A204.1 (cell line): ENCODE results near the gene NAA30.
A peak's percentile ranks its signal among the peaks of the same experiment; 100 is the strongest.
"Not testable (repeated sequence)": the region's sequence is repeated elsewhere in the genome, so short reads cannot be mapped to it uniquely, and the experiment has no call there.

Source experiments
- FAIRE-seq: peaks from 2 replicates; lab custom pipeline; 2012; peaks lifted over from hg19 to GRCh38; lab: Jason Lieb, UNC

Gene NAA30

DNA sequence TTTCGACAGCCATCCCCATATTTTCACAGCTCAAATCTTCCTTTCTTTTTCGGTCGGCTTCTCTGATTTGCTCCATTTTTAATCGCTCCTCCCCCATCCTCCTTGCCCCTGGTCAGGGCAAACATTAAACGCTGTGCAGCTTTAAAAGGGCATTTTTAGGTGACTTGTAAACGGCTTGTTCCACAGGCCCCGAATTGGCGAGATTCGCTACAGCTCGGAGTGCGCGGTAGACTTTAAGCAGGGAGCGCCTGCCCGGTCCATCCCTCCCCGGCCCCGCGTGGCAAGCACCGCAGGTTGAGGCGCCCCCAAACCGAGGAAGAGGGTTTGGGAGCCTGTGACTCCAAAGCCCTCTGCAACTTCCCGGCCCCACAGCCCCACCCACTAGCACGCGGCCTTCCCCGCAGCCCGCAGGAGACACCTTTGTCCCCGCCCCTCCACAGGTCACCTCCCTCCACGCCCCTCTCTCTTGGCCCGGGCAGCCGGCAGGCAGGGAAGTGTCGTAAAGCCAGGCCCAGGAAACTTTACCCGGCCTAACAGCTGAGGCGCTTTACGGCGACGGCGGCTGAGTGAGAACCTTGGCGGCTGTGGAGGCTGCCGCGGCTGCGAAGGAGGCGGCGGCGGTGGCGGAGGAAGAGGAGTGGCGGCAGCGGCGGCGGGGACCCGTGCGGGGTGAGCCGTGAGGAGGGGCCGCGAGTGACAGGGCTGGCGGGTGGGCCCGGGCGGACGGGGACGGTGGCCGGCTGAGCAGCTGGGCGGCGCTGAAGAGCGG is at the start of gene NAA30:
TSS of gene NAA30 (plus strand) at position 550 of the 769 bp plus-strand sequence. CDS start 372 bp downstream, outside the sequence.
- no peak for FAIRE-seq

DNA sequence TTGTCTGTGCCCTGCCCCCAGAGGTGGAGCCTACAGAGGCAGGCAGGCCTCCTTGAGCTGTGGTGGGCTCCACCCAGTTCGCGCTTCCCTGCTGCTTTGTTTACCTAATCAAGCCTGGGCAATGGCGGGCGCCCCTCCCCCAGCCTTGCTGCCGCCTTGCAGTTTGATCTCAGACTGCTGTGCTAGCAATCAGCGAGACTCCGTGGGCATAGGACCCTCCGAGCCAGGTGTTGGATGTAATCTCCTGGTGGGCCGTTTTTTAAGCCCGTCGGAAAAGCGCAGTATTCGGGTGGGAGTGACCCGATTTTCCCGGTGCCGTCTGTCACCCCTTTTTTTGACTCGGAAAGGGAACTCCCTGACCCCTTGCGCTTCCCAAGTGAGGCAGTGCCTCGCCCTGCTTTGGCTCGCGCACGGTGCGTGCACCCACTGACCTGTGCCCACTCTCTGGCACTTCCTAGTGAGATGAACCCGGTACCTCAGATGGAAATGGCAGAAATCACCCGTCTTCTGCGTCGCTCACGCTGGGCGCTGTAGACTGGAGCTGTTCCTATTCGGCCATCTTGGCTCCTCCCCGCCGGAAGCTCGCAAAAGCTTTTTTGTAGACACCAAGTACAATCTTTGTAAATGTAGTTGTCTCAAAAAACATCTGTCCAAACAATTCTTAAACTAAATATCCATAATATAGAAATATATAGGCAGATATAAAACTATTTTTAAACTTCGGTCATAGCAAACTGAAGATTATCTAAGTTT is 46.7 kb upstream of the NAA30 start:
- not testable (repeated sequence) for FAIRE-seq

DNA sequence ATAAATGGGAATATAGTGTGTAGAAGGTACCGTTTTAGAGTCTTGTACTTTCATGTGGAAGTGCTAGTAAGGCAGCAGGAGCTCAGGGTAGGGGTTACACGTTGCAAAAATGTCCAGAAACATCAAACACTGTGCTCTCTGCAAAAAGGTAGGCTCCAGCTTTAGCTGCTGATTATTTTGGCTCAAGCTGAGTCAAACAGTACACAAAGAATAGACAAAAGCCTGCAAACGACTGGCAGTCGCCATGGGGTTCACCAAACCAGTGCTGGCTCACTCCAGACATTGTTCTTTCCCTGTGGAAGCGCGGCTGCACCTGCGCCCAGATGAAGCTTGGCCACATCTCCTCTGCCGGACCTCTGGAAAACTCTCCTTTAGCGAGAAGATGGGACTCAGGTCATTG is 45.3 kb upstream of the NAA30 start:
- no peak for FAIRE-seq

DNA sequence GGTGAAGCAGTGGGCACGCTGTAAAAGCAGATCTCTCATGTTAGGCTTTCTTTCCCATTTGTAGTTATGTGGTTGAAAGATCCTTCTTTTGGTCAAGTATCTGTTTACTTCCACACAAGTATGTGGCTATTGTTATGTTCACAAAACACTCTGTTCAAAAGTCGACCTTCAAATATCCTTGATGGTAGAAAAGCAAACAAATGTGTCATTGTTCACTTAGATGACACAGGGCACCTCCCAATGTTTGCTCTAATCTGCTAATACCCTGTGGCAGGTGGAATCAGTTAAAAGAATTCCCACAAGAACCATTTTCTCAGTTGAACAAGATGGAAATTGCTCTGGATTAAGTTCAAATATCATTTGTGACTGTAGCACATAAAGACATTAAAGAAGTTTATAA is 43.6 kb upstream of the NAA30 start:
- no peak for FAIRE-seq

DNA sequence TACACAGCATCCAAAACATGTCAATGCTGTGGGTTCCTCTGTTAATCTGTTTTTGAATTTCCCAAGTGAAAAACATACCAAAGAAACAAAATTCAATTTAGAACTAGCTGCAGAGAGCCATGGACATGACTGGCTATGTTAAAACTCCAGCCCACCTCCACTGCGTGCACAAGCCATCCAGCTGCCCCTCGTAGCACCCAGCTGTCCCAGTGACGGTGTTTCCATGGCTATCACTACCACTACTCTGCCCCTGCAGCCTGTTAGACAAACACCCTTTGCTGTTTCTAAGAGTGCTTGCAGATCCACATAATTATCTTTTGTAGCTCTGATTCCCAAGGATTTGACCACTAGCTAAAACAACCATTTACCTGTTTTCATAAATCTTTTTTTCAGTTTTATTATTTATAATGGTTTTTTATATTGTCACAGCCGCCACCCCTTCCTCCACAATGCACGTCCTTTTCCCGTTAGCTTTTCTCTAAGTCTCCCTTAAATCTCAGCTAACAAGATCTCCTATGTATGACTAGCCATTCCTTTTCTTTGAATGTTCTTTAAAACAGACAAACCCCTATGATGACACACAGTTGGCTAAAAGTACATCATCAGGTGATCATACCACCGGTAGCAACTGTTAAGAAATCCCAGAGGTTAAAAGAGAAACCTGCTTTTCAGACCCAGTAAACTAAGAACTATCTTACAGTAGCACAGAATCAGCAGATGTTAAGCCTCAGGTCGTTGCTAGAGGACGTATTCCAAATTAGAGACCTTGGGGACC is 37.8 kb upstream of the NAA30 start:
- no peak for FAIRE-seq

DNA sequence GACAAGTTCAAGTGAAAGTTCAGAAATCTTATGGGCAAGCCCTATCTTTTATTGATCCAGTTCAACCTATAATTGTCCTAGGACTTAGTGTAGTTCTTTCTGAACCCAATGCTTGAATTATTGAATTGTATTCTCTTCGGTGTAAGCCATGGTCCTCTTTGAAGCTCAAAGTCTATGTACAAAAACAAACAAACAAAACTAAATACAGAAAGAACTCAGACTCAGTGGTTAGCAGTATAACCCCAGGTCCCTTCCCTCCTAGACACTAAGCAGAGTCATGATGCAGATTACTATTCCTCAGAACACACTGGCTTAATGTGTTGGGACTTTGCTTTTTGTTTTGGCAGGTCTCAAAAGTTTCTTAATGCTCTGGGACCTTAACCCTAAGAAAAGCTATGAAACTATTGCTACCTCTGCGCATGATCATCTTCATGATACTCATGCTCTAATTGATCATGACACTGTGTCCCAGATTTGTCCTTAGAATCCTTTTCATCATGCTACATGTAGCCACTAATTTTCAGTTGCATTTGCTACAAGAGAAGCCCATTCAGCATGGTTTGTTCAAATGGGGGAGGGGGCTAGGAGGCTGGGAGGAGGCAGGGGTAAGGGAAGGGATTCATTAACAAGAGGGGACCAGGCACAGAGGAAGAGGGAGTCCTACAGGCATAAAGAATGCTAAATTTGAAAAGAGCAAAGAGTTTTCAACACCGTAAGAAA is 35.1 kb upstream of the NAA30 start:
- FAIRE-seq = no peak

DNA sequence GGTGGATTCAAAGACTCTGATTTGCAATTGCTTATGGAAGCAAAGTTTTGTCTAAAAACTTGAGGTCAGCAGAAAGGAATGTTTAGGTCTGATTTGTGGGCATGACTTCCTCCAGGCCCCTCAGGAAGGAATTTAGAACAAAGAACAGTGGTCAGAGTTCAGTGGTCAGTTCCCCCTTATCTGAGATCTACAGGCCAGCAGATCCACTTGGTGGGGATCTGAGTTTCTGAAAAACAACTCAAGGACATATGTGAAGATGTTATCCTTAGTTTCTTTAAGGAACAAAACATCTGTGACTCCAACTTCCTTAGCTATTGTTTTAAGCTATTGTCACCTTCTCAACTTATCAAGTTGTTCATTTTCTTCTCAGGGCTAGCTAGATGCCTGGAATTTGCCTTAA is 28.0 kb upstream of the NAA30 start:
- FAIRE-seq = no peak

DNA sequence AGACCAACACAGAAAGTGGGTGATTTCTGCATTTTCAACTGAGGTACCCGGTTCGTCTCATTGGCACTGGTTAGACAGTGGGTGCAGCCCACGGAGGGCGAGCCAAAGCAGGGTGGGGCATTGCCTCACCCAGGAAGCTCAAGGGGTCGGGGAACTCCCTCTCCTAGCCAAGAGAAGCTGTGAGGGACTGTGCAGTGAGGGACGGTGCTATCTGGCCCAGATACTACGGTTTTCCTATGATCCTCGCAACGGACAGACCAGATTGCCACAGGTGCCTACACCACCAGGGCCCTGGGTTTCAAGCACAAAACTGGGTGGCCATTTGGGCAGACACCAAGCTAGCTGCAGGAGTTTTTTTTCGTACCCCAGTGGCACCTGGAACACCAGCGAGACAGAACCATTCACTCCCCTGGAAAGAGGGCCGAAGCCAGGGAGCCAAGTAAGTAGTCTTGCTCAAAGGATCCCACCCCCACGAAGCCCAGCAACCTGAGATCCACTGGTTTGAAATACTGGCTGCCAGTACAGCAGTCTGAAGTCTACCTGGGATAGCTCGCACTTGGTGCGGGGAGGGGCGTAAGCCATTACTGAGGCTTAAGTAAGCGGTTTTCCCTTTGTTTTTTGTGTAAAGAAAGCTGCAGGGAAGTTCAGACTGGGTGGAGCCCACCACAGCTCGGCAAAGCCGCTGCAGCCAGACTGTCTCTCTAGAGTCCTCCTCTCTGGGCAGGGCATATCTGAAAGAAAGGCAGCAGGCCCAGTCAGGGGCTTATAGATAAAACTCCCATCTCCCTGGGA is 25.5 kb upstream of the NAA30 start:
- FAIRE-seq = no peak

DNA sequence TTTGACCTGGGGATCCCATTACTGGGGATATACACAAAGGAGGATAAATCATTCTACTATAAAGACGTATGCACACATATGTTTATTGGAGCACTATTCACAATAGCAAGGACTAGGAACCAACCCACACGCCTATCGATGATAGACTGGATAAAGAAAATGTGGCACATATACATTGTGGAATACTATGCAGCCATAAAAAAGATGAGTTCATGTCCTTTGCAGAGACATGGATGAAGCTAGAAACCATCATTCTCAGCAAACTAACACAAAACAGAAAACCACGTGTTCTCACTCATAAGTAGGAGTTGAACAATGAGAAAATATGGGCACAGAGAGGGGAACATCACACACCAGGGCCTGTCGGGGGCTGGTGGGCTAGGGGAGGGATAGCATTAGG is 20.2 kb upstream of the NAA30 start:
- FAIRE-seq = not testable (repeated sequence)

DNA sequence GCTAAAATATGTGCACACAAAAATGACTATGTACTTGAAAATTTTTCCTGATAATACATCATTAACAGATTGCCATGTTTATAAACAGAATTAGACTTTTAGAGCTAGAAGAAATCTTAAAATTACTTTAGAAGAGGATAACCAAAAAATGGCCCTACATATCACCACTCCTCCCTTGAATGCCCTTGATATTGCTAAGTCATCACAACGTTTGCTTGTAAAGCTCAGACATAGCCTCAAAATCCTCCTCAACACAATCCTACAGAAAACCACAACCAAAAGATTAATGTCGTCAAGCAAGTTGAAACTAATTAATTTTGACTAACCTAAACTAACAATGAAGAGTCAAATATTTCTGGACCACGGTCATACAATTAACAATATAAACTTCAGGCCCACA is 19.4 kb upstream of the NAA30 start:
- FAIRE-seq = no peak

DNA sequence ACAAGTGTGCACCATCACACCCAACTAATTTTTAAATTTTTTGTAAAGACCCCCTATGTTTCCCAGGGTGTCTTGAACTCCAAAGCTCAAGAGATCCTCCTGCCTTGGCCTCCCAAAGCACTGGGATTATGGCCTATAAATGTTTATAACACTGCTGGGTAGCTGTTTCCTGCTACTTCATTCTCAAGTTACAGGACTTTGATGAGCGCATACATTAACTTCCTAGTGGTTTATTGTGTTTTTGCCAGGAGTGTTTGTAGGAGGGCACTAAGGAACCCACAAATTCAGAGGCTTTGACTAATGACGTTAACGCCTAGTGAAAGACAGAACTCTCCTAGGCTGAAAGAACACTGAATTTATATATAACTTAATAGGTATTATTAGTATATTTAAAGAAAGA is 15.2 kb upstream of the NAA30 start:
- no peak for FAIRE-seq

DNA sequence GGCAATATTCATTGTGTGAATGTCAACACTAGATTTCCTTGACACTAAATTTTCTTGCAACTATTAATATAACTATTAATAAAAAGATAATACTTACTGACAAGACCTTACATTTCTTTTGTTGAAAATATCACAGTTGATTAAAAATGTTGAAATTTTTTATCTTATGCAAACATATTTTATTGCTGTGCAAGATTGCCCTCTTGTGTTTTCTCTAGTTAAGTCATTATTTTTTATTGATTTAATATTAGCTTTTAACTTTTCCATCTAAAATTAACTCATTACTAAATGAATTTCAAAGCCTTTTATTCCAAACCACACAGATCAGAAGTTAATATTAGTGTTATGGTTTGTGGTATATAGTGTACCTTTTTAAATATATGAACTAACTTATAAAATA is 11.7 kb upstream of the NAA30 start:
- FAIRE-seq = peak; percentile 94

DNA sequence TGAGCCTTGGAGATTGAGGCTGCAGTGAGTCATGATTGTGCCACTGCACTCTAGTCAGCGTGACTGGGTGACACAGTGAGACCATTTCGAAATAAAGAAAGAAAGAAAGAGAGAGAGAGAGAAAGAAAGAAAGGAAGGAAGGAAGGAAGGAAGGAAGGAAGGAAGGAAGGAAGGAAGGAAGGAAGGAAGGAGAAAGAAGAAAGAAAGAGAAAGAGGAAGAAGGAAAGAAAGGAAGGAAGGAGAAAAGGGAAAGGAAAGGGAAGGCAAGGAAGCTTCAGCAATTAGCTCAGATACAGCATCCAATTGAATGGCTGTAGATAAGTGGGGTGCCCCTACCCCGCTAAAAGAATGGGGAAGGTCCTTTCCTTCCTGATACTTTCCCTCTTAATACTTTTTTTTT is 9.5 kb upstream of the NAA30 start:
- FAIRE-seq = no peak

DNA sequence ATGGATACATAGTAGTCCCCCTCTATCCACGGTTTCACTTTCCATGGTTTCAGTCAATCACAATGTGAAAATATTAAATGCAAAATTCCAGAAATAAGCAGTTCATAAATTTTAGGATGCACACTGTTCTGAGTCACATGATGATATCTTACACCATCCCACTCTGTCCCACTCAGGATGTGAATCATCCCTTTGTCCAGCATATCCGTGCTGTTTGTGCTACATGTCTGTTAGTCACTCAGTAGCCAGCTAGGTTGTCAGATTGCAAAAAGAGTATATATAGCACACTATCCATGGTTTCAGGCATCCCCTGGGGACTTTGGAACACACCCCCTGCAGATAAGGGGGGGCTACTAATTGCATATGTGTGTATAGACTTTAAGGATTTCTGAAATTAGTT is 8.1 kb upstream of the NAA30 start:
- FAIRE-seq = no peak

DNA sequence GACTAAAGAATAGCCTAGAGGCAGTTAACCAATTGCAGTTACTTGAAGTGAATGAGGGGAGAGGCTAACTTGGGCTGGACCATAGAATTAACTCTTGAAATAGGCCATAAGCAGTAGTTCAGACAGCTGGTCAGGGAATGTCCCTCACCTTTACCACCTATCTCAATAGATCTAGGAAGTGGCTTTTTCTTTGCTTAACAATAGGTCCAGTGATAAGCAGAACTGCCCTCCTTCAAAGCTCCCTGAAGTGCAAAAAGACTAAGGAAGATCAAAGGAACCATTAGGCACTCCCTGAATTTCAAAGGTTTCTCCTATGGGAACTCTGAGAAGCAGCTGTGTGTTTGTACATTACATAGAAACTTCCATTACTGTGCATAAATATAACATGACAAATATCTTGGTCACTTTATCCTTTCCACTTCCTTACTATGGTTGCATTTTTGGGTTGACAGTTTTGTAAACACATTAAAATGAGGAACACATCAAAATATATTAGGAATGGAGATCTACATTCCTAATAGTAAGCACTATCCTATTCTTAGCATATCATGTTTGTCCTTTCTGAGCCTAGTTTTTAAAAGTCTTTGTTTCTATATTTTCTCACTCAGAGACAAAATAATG is 7.2 kb upstream of the NAA30 start:
- FAIRE-seq = no peak

DNA sequence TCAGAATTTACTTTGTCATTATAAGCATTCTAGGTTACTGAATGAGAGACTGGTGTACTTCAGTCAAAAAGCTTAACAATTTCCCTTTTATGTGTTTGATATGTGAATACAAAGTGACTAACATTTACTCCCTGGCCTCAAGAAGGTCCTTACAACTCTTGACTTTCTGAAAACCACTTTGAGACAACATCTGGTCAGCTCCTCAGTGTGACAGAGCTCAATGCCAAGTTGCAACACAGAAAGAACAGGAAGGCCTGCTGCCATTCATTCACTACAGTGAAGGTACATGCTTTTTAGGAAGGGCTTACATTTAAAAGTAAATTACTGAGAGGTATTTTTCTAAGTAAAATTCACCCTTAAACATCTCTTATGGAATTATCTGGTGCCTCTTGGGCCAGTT is 2.3 kb upstream of the NAA30 start:
- no peak for FAIRE-seq

DNA sequence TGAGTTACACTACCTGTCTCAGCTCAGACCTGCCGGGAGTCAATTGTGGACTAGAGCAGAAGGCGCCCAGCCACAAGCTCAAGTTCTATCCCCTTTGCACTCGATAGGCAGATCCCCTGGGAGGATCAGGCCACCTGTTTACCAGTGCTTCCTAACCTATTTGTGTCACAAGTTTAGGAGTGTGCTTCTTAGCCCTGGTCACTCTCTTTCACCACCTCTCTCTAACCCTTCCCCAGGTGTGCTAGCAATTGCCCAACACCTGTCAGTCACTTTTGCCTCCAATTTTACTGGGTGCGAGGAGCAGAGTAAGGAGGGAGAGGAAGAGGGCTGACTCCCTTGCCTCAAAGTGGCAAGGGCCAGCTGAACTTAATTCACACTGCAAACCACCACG is 745 bp upstream of the NAA30 start:
- FAIRE-seq = no peak

DNA sequence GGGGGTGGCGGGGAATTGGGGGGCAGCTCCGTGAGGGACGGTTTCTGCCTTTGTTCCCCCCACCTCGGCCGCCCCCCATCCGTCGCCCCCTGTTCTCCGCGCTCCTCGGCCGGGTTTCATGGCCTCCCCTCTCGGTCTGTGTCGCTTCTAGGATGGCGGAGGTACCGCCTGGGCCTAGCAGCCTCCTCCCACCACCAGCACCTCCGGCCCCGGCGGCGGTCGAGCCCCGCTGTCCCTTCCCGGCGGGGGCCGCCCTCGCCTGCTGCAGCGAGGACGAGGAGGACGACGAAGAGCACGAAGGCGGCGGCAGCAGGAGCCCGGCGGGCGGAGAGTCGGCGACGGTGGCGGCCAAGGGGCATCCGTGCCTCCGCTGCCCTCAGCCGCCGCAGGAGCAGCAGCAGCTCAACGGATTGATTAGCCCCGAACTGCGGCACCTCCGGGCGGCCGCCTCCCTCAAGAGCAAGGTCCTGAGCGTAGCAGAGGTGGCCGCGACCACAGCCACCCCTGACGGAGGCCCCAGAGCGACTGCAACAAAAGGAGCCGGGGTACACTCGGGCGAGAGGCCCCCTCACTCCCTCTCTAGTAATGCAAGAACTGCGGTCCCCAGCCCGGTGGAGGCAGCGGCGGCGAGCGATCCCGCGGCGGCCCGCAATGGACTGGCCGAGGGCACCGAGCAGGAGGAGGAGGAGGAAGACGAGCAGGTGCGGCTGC is 575 bp downstream of the NAA30 start:
- no peak for FAIRE-seq

DNA sequence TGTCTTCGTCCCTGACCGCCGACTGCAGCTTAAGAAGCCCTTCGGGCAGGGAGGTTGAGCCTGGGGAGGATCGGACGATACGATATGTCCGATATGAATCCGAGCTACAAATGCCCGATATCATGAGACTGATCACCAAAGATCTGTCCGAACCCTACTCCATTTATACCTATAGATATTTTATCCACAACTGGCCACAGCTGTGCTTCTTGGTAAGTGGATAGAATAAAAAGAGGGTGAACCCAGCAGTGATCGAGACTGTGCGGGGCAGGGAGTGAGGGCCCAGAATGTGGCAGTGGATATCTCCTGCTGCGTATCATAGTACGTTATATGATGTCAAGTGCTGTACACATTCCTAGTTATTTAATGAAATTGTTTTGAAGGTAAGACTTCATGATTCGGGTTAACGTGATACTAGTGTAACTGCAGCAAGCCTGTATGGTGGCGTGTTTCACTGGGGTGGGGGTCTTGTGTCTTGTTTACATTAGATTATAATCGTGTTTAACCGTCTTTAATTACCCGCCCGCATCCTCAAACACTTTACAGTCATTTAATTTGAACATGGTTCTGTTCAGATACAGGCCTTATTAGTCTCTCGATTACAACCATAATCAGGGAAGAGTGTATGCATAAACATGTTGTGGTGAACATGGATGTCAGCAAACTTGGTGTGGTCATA is 1.3 kb downstream of the NAA30 start:
- FAIRE-seq = no peak

DNA sequence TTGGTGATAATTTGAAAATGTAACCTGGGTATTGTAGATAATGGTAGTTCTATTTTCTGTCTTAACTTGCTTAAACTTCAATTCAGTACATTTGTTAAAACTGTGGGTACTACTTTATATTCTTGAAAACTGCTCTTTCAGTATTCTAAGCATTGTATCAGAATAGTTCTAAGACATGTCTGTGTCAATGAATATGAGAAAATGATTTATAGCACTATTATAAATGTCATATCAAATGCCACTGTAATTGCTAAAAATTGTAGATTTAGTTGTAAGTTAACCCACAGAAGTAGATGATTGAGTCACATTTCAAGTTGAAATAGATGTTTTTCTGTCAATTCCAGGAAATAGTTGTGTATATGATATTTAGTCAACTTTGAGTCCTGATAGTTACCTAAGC is 2.4 kb downstream of the NAA30 start:
- FAIRE-seq = no peak
